GM20000 (cell line): Measurements from ENCODE around the gene SP6.

Experiments used
- DNase-seq: peaks from one replicate; pipeline ENCODE4 v3.0.0; 2012; ENCODE audit warnings: low spot score
- TF ChIP-seq, protein P1 (sequence below): IDR thresholded peaks from 2 replicates; pipeline ENCODE4 v1.5.1; 2012; ENCODE audit warnings: mild to moderate bottlenecking, control low read depth; ENCODE audit errors: extremely low read depth, missing control alignments

SP6 gene

DNA sequence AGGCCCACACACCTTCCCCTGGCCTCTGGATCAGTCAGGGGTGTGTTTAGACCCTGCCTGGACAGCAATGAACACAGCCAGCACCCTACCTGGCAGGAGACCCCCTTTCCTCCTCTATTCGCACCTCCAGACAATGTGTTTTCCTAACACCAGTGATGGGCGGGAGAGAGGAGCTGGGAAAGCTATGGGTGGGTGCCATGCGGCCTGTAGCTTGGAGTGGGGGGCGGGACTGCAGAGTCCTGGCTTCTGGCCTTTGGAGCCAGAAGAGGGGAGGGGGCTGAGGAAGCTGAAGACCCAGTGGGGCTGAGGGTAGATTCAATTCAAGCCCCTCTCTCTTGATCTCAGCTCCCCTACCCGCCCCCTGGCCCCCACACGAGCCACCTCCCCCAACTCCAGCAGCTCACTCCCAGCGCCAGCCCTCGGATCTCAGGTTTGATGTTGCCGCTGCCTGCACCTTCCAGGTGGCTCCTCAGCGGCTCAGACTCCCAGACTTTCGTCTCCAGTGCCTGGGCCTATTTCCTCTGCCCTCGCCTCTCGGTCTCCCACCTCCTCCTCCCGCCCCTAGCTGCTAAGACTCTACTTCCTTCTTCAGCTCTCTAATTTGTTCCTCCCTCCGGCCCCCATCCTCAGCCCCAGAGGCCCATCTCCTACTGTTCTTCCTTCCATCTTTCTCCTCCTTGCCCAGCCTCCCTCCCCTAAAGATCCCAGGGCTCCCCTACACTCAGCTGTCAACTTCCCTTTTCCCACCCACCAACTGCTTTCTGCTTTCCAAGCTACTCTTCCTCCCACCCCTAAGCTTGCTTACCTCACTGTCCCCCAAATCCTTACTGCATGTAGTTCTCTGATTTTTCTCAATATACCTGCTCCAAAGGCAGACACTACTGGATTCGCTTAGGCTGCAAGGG lies 6.8 kb upstream of the SP6 start:
- TF ChIP-seq, protein P1, sequence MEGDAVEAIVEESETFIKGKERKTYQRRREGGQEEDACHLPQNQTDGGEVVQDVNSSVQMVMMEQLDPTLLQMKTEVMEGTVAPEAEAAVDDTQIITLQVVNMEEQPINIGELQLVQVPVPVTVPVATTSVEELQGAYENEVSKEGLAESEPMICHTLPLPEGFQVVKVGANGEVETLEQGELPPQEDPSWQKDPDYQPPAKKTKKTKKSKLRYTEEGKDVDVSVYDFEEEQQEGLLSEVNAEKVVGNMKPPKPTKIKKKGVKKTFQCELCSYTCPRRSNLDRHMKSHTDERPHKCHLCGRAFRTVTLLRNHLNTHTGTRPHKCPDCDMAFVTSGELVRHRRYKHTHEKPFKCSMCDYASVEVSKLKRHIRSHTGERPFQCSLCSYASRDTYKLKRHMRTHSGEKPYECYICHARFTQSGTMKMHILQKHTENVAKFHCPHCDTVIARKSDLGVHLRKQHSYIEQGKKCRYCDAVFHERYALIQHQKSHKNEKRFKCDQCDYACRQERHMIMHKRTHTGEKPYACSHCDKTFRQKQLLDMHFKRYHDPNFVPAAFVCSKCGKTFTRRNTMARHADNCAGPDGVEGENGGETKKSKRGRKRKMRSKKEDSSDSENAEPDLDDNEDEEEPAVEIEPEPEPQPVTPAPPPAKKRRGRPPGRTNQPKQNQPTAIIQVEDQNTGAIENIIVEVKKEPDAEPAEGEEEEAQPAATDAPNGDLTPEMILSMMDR: no peak
- no peak for DNase-seq

DNA sequence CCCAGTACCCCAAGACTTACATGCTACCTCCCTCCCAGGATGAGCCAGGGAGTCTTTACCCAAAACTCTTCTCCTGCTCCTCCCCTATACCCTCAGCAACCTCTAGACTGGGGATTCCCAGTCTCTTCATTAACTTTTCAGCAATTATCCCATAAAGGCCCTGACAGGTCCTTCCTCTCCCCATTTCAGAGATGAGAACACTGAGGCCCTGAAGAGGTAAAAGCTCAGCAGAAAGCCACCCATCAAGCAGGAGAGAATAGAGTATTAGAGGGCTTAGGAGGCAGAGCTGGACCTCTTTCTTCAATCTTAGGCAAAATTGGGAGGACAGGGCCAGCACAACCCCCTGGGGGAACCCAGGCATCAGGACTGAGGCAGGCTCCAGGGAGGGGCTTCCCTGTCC lies 5.9 kb upstream of the SP6 start:
- TF ChIP-seq, protein P1: no peak
- DNase-seq: no peak

DNA sequence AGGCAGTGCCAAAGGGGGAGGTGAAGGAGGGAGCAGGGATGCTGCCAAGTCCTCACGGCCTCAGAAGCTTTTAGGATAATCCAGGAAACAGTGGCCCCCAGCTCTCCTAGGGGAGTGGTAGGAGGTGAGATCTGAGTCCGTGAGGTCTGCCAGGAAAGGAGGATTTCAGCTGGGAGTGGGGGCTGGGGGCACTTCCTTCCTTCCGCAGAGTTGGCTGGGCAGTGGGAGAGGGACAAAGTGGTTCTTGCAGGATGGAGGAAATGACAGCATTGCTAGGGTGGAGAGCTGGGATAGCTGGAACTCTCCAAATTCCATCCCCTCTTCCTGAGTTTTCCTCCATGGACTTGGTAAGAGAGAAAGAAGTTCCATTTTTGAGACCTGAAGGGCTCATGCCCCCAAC lies 4.8 kb upstream of the SP6 start:
- DNase-seq: no peak
- TF ChIP-seq, protein P1: no peak

DNA sequence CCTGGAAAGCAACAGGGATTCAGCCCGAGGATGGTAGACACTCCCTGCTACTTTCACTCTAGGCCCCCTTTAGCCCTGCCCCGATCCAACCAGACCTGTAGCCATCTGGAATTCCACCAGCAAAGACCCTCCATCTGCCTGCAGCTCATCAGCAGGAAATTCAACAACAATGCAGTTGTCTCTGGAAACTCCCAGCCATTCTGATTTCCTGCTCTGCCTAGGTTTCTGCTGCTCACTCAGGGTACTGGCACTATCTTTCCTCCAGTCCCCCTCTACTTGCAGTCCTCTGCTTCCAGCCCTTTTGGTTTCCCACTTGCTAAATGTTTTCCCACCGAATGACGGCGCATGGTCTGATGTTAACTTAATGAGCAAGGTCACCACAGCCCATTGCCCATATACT lies 2.7 kb upstream of the SP6 start:
- no peak for DNase-seq
- TF ChIP-seq, protein P1: no peak

DNA sequence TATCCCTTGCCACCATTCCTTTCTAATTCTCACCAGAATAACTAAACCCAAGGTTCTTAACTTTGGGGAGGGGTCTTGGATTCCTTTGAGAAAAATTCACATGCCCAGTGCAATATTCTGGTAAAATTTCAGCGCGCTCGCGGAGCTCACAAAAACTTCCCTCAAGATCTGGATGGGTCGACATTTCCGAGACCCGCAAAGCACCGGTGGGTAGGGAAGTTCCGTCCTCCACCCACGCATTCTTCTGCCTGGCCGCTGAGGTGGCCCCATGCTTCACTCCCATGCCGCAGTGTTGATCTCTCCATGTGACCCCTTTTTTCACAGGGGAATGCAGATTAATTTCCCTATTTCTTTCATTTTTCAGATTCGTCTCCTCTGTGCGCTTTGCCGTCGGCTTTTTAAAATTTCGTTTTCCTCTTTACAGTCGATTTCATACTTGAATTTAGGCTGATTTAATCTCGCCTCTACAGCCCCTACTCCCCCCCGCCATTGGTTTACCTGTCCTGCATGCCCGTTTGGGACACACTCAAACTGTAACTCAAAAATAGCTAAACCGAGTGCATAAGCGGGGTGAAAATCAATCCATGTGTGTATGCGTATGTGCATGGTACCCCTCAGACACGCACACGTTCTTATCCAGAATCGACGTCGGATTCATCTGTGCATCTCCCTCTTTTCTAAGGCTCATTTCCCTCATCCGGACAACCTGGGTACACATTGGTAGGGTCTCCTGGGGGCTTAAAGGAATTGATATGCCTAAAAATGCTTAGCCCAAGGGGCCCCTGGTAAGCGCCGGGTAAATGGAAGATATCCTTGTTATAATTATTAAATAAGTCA lies 1.4 kb upstream of the SP6 start:
- TF ChIP-seq, protein P1: no peak
- DNase-seq: peak; percentile 67

DNA sequence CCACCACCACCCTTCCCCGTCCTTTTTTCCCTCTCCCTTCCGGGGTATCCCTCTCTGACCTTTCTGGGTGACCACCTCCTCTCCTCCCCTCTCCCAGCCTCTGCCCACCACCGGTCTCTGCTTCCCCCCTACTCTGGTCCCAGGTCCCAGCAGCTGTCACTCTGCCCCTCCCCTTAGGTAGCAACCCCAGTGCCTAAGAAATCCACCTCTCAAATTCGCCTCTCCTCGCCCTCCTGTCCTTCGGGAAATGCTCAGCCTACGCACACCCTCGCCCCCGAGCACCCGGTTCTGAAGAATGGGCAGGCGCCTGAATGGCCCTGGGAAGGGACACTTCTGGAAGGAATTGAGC lies 775 bp upstream of the SP6 start:
- TF ChIP-seq, protein P1: no peak
- no peak for DNase-seq

DNA sequence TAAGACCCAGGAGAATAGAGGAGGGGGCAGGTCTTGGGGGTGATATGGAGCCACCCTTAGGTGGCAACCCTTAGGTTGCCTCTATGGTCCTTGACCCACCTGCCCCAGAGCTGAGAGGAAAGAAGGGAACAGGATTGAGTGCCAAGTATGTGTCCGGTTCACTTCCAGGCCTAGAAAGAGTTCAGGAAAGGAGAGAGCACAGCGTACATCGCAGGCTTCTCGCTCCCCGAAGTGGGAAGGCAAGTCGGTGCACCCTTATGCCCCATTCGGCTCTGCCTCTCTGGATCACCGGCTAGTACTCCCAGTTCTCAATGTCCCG lies 631 bp downstream of the SP6 start:
- TF ChIP-seq, protein P1: no peak
- DNase-seq: no peak
